HepG2 (cell line): ENCODE data around the gene WFDC10A. TPM values are rescaled to one million over a fixed set of nuclear protein-coding genes. Genes with fewer than 3 reads are reported as not detected.
"Not testable (repeated sequence)": the region's sequence is repeated elsewhere in the genome, so short reads cannot be mapped to it uniquely, and the experiment has no call there.

Source experiments
- ATAC-seq: fragments of 200-7000 bp; cut with Tn5 transposase; 3 replicates; pipeline ENCODE4 v1.9.1; 2020; ENCODE audit warnings: mild to moderate bottlenecking, moderate library complexity
- BruUV-seq: library from RNA; stranded (reverse); fragments of 400-500 nt; replicated peaks from 2 replicates; lab custom pipeline; 2021; lab: Mats Ljungman, UMichigan
- CTCF ChIA-PET: fragments of 300-600 bp; formaldehyde crosslinking; extraction: SDS; loops from one replicate; lab custom pipeline; 2021; ENCODE audit warnings: low total read pairs, inconsistent platforms, low intra/inter-chr PET ratio; lab: Yijun Ruan, JAX
- POLR2A ChIA-PET: fragments of 350-600 bp; sonication (Branson Sonifier 250); formaldehyde crosslinking; loops from one replicate; lab custom pipeline; 2020; ENCODE audit warnings: antibody characterized with exemption, inconsistent platforms; lab: Yijun Ruan, JAX
- DNase-seq: peaks from one replicate; pipeline ENCODE4 v3.0.0-alpha.2; 2015; ENCODE audit warnings: low spot score
- FAIRE-seq: peaks from 3 replicates; lab custom pipeline; 2011; peaks lifted over from hg19 to GRCh38; lab: Jason Lieb, UNC
- H2AFZ ChIP-seq: one replicate; pipeline ENCODE4 v1.6.1; 2011; ENCODE audit warnings: low read length, inconsistent platforms
- H3K27ac ChIP-seq: fragments of 300-600 bp; 3 replicates; pipeline ENCODE4 v1.8.0; 2011; ENCODE audit warnings: mixed run types, mild to moderate bottlenecking, mixed read lengths, low read length, inconsistent platforms; ENCODE audit not compliant: insufficient read depth; ENCODE audit errors: extremely low read length
- H3K27me3 ChIP-seq, 2 experiments: fragments of 200-600 bp in 1 of 2; 2 replicates in 1 of 2; 3 replicates in 1 of 2; pipeline versions ENCODE4 v1.6.0 to v1.8.0; 2011; ENCODE audit warnings: low read length in 2 of 2, mild to moderate bottlenecking in 2 of 2, moderate library complexity in 2 of 2, inconsistent platforms in 1 of 2; ENCODE audit not compliant: insufficient read depth in 2 of 2, control insufficient read depth in 1 of 2
- H3K36me3 ChIP-seq, 2 experiments: fragments of 200-600 bp in 1 of 2; replicated peaks in 1 of 2; 2 replicates in 1 of 2; 3 replicates in 1 of 2; pipeline versions ENCODE4 v1.5.1 to v1.8.0; 2011; ENCODE audit warnings: low read length in 2 of 2, inconsistent platforms in 1 of 2; ENCODE audit not compliant: insufficient read depth in 2 of 2, control insufficient read depth in 1 of 2
- H3K4me1 ChIP-seq: 2 replicates; pipeline ENCODE4 v1.5.1; 2012; ENCODE audit warnings: low read length, inconsistent platforms; ENCODE audit not compliant: insufficient read depth
- H3K4me2 ChIP-seq: 2 replicates; pipeline ENCODE4 v1.6.0; 2011; ENCODE audit warnings: low read depth, low read length, inconsistent platforms
- H3K4me3 ChIP-seq, 3 experiments: fragments of 200-600 bp in 1 of 3; sonication (generic), shearing (Covaris generic) in 1 of 3; replicated peaks in 1 of 3; 2 replicates each; pipeline ENCODE4 v1.5.1; 2011 to 2016; ENCODE audit warnings: low read length in 3 of 3, inconsistent platforms in 2 of 3, low read depth in 2 of 3, mild to moderate bottlenecking in 2 of 3, control low read depth in 1 of 3, mixed read lengths in 1 of 3; ENCODE audit not compliant: insufficient read depth in 1 of 3
- H3K79me2 ChIP-seq: one replicate; pipeline ENCODE4 v1.6.1; 2011; ENCODE audit warnings: low read length, inconsistent platforms; ENCODE audit not compliant: insufficient read depth
- H3K9ac ChIP-seq: 2 replicates; pipeline ENCODE4 v1.6.0; 2011; ENCODE audit warnings: mild to moderate bottlenecking, low read depth, low read length, inconsistent platforms; ENCODE audit not compliant: insufficient read depth
- H3K9me3 ChIP-seq: 2 replicates; pipeline ENCODE4 v1.5.1; 2012; ENCODE audit warnings: mild to moderate bottlenecking, low read length
- H4K20me1 ChIP-seq: 2 replicates; pipeline ENCODE4 v1.6.0; 2011; ENCODE audit warnings: inconsistent platforms, mild to moderate bottlenecking, low read length, moderate library complexity; ENCODE audit not compliant: insufficient read depth
- ARID5B ChIP-seq: IDR thresholded peaks from 2 replicates; pipeline ENCODE4 v1.4.0; 2020; ENCODE audit warnings: mild to moderate bottlenecking, missing genetic modification reagents
- BCL6 ChIP-seq: IDR thresholded peaks from 2 replicates; pipeline ENCODE4 v1.6.1; 2016; ENCODE audit warnings: missing genetic modification reagents, missing compliant biosample characterization
- FOXA1 ChIP-seq, 2 experiments: fragments of 450-650 bp in 1 of 2; sonication (generic) in 1 of 2; formaldehyde crosslinking in 1 of 2; IDR thresholded peaks; 2 replicates each; pipeline versions ENCODE4 v1.4.0 to v1.6.1; 2016 to 2020; ENCODE audit warnings: missing genetic modification reagents in 1 of 2
- FOXA3 ChIP-seq: IDR thresholded peaks from 2 replicates; pipeline ENCODE4 v1.6.1; 2016; ENCODE audit warnings: missing genetic modification reagents, missing compliant biosample characterization
- FOXK1 ChIP-seq: sonication (generic); formaldehyde crosslinking; IDR thresholded peaks from 2 replicates; pipeline ENCODE4 v1.4.0; 2020; ENCODE audit warnings: low read depth, missing genetic modification reagents, borderline replicate concordance
- FOXP1 ChIP-seq, 2 experiments: fragments of 450-650 bp in 1 of 2; IDR thresholded peaks; 2 replicates each; pipeline ENCODE4 v1.6.1; 2017 to 2018; ENCODE audit warnings: antibody characterized with exemption in 1 of 2
- NFKB2 ChIP-seq: sonication (generic); formaldehyde crosslinking; IDR thresholded peaks from 2 replicates; pipeline ENCODE4 v1.4.0; 2020; ENCODE audit warnings: missing genetic modification reagents, borderline replicate concordance
- SOX6 ChIP-seq, 2 experiments: fragments of 450-650 bp in 1 of 2; sonication (generic) in 1 of 2; formaldehyde crosslinking in 1 of 2; IDR thresholded peaks; 2 replicates each; pipeline versions ENCODE4 v1.4.0 to v1.6.1; 2017 to 2020; ENCODE audit warnings: antibody characterized with exemption in 1 of 2, mild to moderate bottlenecking in 1 of 2, missing genetic modification reagents in 1 of 2
- ZMYM3 ChIP-seq: sonication (generic); formaldehyde crosslinking; IDR thresholded peaks from 2 replicates; pipeline ENCODE4 v1.5.1; 2020; ENCODE audit warnings: mild to moderate bottlenecking, missing genetic modification reagents
- ZNF350 ChIP-seq: sonication (generic); formaldehyde crosslinking; IDR thresholded peaks from 2 replicates; pipeline ENCODE4 v1.4.0; 2020; ENCODE audit warnings: mild to moderate bottlenecking, low read depth, missing genetic modification reagents, borderline replicate concordance
- ZNF644 ChIP-seq: IDR thresholded peaks from 2 replicates; pipeline ENCODE4 v1.6.1; 2016; ENCODE audit warnings: low read depth
- ZNF770 ChIP-seq: sonication (generic); formaldehyde crosslinking; IDR thresholded peaks from 2 replicates; pipeline ENCODE4 v1.5.0; 2020; ENCODE audit warnings: mild to moderate bottlenecking, missing genetic modification reagents
- WGBS: methylation state at CpG from one replicate; pipeline ENCODE4 v1.1.6; 2017; ENCODE audit warnings: low lambda C conversion rate; 5-methylcytosine and 5-hydroxymethylcytosine counted together
- in situ Hi-C: cut with HindIII; loops from 2 replicates; pipeline ENCODE4 v1.10.0; 2017; ENCODE audit warnings: low pct_unique_long_range_greater_than_20kb; ENCODE audit not compliant: extremely low pct_ligation_motif_present
- intact Hi-C: fragments of 100-400 bp; cut with micrococcal nuclease; formaldehyde crosslinking; loops from one replicate; pipeline ENCODE4 v1.10.0; 2022; ENCODE audit not compliant: unreplicated experiment
- polyA plus RNA-seq, 8 experiments: library from polyadenylated mRNA; depleted of rRNA in 3 of 8; stranded (reverse) in 7 of 8; unstranded in 1 of 8; fragments of >200 nt; fragmentation: Illumina TruSeq in 4 of 8; extraction: Trizol in 4 of 8; gene quantifications; 2 replicates each; pipeline versions ENCODE4 v1.2.1 to v1.2.3, GENCODE V29; 2011 to 2016; ENCODE audit warnings: low read depth in 4 of 8, missing spikeins in 1 of 8, mixed read lengths in 1 of 8; ENCODE audit not compliant: insufficient read depth in 1 of 8
- total RNA-seq, 5 experiments: library from RNA; depleted of rRNA; stranded (reverse); fragments of >200 nt; fragmentation: Illumina TruSeq; extraction: Trizol; gene quantifications; 2 replicates each; pipeline ENCODE4 v1.2.3, GENCODE V29; 2016; ENCODE audit warnings: low read depth in 1 of 5
- TF ChIP-seq, protein P1 (sequence below): sonication (generic); formaldehyde crosslinking; IDR thresholded peaks from 2 replicates; pipeline ENCODE4 v1.4.0; 2020; ENCODE audit warnings: missing genetic modification reagents

Gene WFDC10A
- total and polyA plus RNA-seq, 2 of the 13 experiments (the other 11 are each of a cell fraction or from before 2014, with no cell fraction given): not detected

- DNase-seq (peak; percentile 29), FAIRE-seq (peak; percentile 51)
- H3K9ac ChIP-seq; H3K9me3 ChIP-seq; H3K27ac ChIP-seq; intact Hi-C loops; POLR2A ChIA-PET; H4K20me1 ChIP-seq; H2AFZ ChIP-seq; CTCF ChIA-PET; BruUV-seq; ATAC-seq; in situ Hi-C loops; H3K4me1 ChIP-seq; H3K79me2 ChIP-seq; H3K36me3 ChIP-seq; H3K4me3 ChIP-seq; H3K27me3 ChIP-seq; TF ChIP-seq SOX6, FOXA1, FOXP1 (IDR thresholded peaks at IDR 0.05): not testable (repeated sequence)
- 30% methylated on average over 7 of the region's 7 CpGs for WGBS
- H3K4me2 ChIP-seq: peak overlapping the region; percentile 30
- TF ChIP-seq ZNF350 (CRISPR knock-in tag): 0 out of 2 replicates have a peak, but pooled peaks have one; percentile 26
- 0 out of 2 replicates have a peak, but pooled peaks have one; percentile 35 for TF ChIP-seq NFKB2 (CRISPR knock-in tag)
- 0 out of 2 replicates have a peak, but pooled peaks have one; percentile 34 for TF ChIP-seq FOXK1 (CRISPR knock-in tag)
- TF ChIP-seq ZNF644 (CRISPR knock-in tag): peak; percentile 38; the same call in 1 of the 2 replicates
- peak; percentile 41; the same call in 1 of the 2 replicates for TF ChIP-seq ZNF770 (CRISPR knock-in tag)
- TF ChIP-seq ZMYM3 (CRISPR knock-in tag): 0 out of 2 replicates have a peak, but pooled peaks have one; percentile 51
- peak; percentile 18; the same call in 1 of the 2 replicates for TF ChIP-seq BCL6 (CRISPR knock-in tag)
- 0 out of 2 replicates have a peak, but pooled peaks have one; percentile 13 for TF ChIP-seq SOX6 (CRISPR knock-in tag; IDR thresholded peaks at IDR 0.05)
- TF ChIP-seq FOXA3 (CRISPR knock-in tag): peak; percentile 72
- TF ChIP-seq FOXA1 (CRISPR knock-in tag; IDR thresholded peaks at IDR 0.05): peak; percentile 77
- peak; percentile 44; the same call in 1 of the 2 replicates for TF ChIP-seq FOXP1 (CRISPR knock-in tag; IDR thresholded peaks at IDR 0.05)
- TF ChIP-seq ARID5B: peak; percentile 25; the same call in 1 of the 2 replicates
- TF ChIP-seq, protein P1, sequence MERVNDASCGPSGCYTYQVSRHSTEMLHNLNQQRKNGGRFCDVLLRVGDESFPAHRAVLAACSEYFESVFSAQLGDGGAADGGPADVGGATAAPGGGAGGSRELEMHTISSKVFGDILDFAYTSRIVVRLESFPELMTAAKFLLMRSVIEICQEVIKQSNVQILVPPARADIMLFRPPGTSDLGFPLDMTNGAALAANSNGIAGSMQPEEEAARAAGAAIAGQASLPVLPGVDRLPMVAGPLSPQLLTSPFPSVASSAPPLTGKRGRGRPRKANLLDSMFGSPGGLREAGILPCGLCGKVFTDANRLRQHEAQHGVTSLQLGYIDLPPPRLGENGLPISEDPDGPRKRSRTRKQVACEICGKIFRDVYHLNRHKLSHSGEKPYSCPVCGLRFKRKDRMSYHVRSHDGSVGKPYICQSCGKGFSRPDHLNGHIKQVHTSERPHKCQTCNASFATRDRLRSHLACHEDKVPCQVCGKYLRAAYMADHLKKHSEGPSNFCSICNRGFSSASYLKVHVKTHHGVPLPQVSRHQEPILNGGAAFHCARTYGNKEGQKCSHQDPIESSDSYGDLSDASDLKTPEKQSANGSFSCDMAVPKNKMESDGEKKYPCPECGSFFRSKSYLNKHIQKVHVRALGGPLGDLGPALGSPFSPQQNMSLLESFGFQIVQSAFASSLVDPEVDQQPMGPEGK: peak; percentile 43; the same call in 1 of the 2 replicates
Measured at GRCh38 chr20:45651726-45652125, 22.2 kb downstream of the WFDC10A start.
